DND-41 (cell line): ENCODE measurements around the gene SRRM5.

ENCODE experiments used
- CTCF ChIP-seq: IDR thresholded peaks from 2 replicates; pipeline ENCODE4 v1.5.1; 2012; ENCODE audit warnings: borderline replicate concordance, low read length, moderate library complexity, mild to moderate bottlenecking; ENCODE audit not compliant: poor library complexity, severe bottlenecking; ENCODE audit errors: extremely low read depth
- EZH2 ChIP-seq: IDR thresholded peaks from 3 replicates; pipeline ENCODE4 v1.6.1; 2012; ENCODE audit warnings: borderline replicate concordance, low read depth, mild to moderate bottlenecking, moderate library complexity, low read length, inconsistent platforms; ENCODE audit not compliant: severe bottlenecking

GRCh38 chr19:43605875-43606568 lies 5.9 kb upstream of the SRRM5 start:
- TF ChIP-seq CTCF, result no peak
- no peak for TF ChIP-seq EZH2
